Esophagus muscularis mucosa (tissue), 3 donors: ENCODE results near the gene MT1H.

Experiments
- CTCF ChIP-seq, 3 experiments: fragments of 200-600 bp in 2 of 3; fragments of 450-650 bp in 1 of 3; sonication (generic) in 2 of 3; IDR thresholded peaks; one replicate each; pipeline ENCODE4 v1.5.1; 2017 to 2019; ENCODE audit warnings: antibody characterized with exemption in 3 of 3, mild to moderate bottlenecking in 2 of 3, moderate library complexity in 1 of 3
- POLR2A ChIP-seq: fragments of 450-650 bp; IDR thresholded peaks from one replicate; pipeline ENCODE4 v1.6.1; 2017; ENCODE audit warnings: antibody characterized with exemption, moderate library complexity, mild to moderate bottlenecking, low read depth

DNA sequence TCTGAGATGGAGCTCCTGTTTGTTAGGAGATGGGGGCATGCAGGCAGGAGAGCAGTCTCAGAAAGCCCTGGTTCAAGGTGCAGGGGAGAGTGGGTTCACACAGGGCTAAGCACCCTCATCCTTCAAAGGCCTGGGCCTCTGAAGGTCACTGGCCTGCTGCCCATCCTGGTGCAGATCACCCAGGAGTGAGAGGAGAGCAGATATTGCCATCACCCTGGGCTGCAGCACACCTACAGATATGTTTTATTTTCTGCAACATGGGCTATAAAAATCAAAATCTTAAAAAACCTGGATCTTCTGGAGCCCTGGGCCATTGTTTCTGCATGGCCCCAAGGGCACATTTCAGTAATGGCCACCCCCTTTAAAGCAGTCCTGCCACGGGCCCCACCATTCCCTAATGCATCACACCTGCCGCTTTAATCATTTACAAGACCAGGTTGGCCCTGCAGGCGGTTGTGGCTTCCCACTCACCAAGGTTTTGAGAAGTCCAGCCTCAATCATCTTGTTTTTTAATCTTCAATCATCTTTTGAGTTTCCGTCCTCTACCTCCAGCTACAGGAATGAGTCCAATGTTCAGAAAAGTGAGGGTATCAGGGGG is 39.9 kb downstream of the MT1H start:
- TF ChIP-seq CTCF (IDR thresholded peaks at IDR 0.05) (no peak), POLR2A (no peak)
